Ovary (tissue), 3 donors: ENCODE results near the gene RNF41.

ENCODE experiments used
- POLR2A ChIP-seq: fragments of 450-650 bp; IDR thresholded peaks from one replicate; pipeline ENCODE4 v1.6.1; 2017; ENCODE audit warnings: antibody characterized with exemption, mild to moderate bottlenecking, moderate library complexity
- TF ChIP-seq, protein P1 (sequence below), 3 donors: fragments of 450-650 bp in 2 of 3; fragments of 200-600 bp in 1 of 3; IDR thresholded peaks; one replicate each; pipeline versions ENCODE4 v1.5.1 to v1.8.0; 2016 to 2022; ENCODE audit warnings: antibody characterized with exemption in 3 of 3, mild to moderate bottlenecking in 1 of 3
- donor health status: DM: no; HTN: no; CAD: no.

- TF ChIP-seq, protein P1, sequence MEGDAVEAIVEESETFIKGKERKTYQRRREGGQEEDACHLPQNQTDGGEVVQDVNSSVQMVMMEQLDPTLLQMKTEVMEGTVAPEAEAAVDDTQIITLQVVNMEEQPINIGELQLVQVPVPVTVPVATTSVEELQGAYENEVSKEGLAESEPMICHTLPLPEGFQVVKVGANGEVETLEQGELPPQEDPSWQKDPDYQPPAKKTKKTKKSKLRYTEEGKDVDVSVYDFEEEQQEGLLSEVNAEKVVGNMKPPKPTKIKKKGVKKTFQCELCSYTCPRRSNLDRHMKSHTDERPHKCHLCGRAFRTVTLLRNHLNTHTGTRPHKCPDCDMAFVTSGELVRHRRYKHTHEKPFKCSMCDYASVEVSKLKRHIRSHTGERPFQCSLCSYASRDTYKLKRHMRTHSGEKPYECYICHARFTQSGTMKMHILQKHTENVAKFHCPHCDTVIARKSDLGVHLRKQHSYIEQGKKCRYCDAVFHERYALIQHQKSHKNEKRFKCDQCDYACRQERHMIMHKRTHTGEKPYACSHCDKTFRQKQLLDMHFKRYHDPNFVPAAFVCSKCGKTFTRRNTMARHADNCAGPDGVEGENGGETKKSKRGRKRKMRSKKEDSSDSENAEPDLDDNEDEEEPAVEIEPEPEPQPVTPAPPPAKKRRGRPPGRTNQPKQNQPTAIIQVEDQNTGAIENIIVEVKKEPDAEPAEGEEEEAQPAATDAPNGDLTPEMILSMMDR (IDR thresholded peaks at IDR 0.05) = no peak
- TF ChIP-seq POLR2A = no peak
Measured at GRCh38 chr12:56208006-56208405, 13.7 kb downstream of the RNF41 start.
